ENCODE results near the gene NUAK1.

DNA sequence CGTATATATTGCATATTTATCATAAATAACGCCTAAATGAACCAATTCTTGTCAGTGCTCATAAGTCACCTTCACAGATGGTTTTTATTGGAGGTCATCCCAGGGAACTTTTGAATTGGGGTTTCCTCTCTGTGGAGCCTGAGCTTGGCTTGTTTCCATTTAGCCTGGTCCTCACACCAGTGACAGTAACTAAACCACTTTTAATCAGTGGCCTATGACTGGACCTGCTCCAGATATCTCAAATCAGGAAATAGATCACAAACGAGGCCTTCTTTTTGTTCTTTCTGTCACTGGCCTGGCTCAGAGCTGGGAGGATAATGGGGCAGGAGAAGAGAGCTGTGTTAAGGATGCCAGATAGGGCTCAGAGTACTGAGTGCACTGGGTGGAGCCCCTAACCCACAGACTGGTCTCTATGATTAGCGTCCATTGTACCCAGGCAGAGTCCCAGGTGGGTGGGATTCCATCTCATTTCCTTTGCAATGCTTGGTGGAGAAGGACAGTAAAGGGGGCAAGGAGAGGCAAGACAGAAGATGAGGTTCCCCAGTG is 92.4 kb downstream of the NUAK1 start:
- no peak for TF ChIP-seq POLR2A (IDR thresholded peaks at IDR 0.05)
- TF ChIP-seq POLR2AphosphoS5 (IDR thresholded peaks at IDR 0.05) = no peak
- TF ChIP-seq, protein P1, sequence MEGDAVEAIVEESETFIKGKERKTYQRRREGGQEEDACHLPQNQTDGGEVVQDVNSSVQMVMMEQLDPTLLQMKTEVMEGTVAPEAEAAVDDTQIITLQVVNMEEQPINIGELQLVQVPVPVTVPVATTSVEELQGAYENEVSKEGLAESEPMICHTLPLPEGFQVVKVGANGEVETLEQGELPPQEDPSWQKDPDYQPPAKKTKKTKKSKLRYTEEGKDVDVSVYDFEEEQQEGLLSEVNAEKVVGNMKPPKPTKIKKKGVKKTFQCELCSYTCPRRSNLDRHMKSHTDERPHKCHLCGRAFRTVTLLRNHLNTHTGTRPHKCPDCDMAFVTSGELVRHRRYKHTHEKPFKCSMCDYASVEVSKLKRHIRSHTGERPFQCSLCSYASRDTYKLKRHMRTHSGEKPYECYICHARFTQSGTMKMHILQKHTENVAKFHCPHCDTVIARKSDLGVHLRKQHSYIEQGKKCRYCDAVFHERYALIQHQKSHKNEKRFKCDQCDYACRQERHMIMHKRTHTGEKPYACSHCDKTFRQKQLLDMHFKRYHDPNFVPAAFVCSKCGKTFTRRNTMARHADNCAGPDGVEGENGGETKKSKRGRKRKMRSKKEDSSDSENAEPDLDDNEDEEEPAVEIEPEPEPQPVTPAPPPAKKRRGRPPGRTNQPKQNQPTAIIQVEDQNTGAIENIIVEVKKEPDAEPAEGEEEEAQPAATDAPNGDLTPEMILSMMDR (IDR thresholded peaks at IDR 0.05) = no peak
- no peak for TF ChIP-seq EP300 (IDR thresholded peaks at IDR 0.05)
